Measurements from ENCODE around the gene SPATA9. TPM values are rescaled to one million over a fixed set of nuclear protein-coding genes. Genes with fewer than 3 reads are reported as not detected.

SPATA9 gene
- total RNA-seq, 2 donors from 2014 or later, result 0.37 to 0.40 TPM

DNA sequence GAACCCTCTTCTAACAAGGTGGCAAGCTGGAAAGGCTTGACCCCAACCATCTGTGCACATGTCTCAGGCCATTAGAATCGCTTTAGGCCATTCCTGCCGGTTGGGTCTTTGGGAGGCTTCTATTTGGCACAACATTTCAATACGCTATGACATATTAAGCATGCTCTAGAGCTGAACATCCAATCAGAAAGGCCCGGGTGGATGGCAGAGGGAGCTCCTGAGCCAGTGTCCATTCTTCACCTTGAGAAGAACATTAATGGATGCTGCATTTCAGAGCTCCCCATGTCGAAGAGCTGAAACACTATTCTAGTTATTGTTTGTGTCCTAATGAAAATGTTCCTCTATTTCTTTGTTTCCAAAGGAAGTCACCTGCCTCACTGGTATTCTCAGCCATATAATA, 12.8 kb downstream of the SPATA9 start:
- H3K4me3 ChIP-seq, result no peak overlapping the region
- H3K27me3 ChIP-seq, result no peaks in the 10 kb centered on the region
- TF ChIP-seq, protein P1, sequence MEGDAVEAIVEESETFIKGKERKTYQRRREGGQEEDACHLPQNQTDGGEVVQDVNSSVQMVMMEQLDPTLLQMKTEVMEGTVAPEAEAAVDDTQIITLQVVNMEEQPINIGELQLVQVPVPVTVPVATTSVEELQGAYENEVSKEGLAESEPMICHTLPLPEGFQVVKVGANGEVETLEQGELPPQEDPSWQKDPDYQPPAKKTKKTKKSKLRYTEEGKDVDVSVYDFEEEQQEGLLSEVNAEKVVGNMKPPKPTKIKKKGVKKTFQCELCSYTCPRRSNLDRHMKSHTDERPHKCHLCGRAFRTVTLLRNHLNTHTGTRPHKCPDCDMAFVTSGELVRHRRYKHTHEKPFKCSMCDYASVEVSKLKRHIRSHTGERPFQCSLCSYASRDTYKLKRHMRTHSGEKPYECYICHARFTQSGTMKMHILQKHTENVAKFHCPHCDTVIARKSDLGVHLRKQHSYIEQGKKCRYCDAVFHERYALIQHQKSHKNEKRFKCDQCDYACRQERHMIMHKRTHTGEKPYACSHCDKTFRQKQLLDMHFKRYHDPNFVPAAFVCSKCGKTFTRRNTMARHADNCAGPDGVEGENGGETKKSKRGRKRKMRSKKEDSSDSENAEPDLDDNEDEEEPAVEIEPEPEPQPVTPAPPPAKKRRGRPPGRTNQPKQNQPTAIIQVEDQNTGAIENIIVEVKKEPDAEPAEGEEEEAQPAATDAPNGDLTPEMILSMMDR (IDR thresholded peaks at IDR 0.05), result no peak
- intact Hi-C loops (cut with DNase I), result loop anchor here (10.0 kb wide), 1 partner anchor 65 kb away; the partner anchor contains the start of gene RHOBTB3
- H3K9ac ChIP-seq (ENCODE audit: low read depth in 2 of 2, low read length in 2 of 2), result no peak overlapping the region
- peak overlapping the region; percentile 1 for H3K27ac ChIP-seq
- DNase-seq, result no peak
- H3K36me3 ChIP-seq, result no peaks in the 10 kb centered on the region
- H3K4me1 ChIP-seq, result no peaks in the 10 kb centered on the region
- H3K9me3 ChIP-seq, result no peaks in the 10 kb centered on the region

DNA sequence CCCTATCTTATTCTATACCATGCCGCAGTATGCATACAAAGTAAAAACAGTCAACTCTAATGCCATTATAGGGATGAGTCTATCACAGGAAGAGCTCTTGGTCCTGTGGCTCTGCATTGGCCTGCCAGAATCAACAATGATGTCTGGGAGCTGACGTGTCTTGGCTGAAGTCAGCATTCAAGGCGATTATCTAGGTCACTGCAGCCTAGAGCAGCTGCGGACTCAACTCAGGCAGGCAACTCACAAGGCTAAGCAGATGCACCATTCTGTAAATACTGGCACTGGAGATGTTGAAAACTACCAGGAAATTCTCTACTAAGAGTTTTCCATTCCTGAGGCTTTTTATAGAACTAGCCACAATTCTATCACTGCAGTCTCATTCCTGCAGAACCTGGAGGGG, 13.3 kb downstream of the SPATA9 start:
- H3K4me3 ChIP-seq, result no peak overlapping the region
- H3K4me1 ChIP-seq, result no peaks in the 10 kb centered on the region
- no peaks in the 10 kb centered on the region for H3K9me3 ChIP-seq
- H3K27me3 ChIP-seq, result no peaks in the 10 kb centered on the region
- H3K36me3 ChIP-seq, result no peaks in the 10 kb centered on the region
- peak; percentile 38 for DNase-seq
- H3K9ac ChIP-seq (ENCODE audit: low read depth in 2 of 2, low read length in 2 of 2), result no peak overlapping the region
- H3K27ac ChIP-seq, result peak overlapping the region; percentile 12
- intact Hi-C loops (cut with DNase I), result loop anchor here (10.0 kb wide), 1 partner anchor 65 kb away; the partner anchor contains the start of gene RHOBTB3
- TF ChIP-seq, protein P1 (IDR thresholded peaks at IDR 0.05), result no peak

DNA sequence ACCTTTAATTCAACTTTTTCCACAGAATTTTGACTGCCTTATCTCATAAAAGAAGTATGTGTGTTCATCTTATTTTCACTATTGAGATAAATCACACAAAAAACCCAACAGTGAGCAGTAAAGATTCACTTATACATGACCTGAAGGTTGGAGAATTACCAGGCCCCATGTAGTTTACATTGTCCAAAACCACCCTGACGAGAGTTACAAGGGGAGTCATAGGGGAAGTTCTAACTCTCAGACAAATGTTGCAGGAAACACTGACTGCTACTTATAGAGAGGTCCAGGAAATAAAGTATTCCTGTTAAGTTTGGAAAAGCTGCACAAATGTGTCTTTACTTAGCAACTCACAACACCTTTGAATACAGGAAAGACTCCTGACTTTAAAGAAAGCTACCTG, 14.1 kb downstream of the SPATA9 start:
- no peak overlapping the region for H3K4me3 ChIP-seq
- TF ChIP-seq, protein P1 (IDR thresholded peaks at IDR 0.05), result no peak
- H3K27me3 ChIP-seq, result no peaks in the 10 kb centered on the region
- no peak for DNase-seq
- no peak overlapping the region for H3K27ac ChIP-seq
- H3K9me3 ChIP-seq, result no peaks in the 10 kb centered on the region
- H3K36me3 ChIP-seq, result no peaks in the 10 kb centered on the region
- intact Hi-C loops (cut with DNase I), result loop anchor here (10.0 kb wide), 1 partner anchor 66 kb away; the partner anchor contains the start of gene RHOBTB3
- no peaks in the 10 kb centered on the region for H3K4me1 ChIP-seq
- H3K9ac ChIP-seq (ENCODE audit: low read depth in 2 of 2, low read length in 2 of 2), result no peak overlapping the region

DNA sequence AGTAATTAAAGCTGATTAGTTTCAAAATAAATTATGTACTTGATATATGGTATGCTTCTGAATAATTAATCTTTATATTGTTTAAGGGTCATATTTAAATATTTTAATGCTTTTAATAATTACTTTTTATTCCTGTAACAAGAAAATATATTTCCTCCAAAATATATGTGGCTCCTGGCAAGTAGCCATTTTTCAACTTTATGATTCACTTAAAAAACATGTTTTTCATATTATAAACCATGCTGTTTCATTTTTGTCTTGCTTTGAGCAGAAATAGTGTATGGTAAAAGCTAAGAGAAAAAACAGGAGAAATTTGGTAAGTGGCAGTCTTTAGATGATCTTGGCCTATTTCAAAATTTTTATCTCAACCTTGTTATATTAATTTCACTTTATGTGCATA, 14.6 kb downstream of the SPATA9 start:
- TF ChIP-seq, protein P1 (IDR thresholded peaks at IDR 0.05), result no peak
- H3K4me1 ChIP-seq, result no peaks in the 10 kb centered on the region
- no peaks in the 10 kb centered on the region for H3K9me3 ChIP-seq
- no peaks in the 10 kb centered on the region for H3K36me3 ChIP-seq
- H3K27me3 ChIP-seq, result no peaks in the 10 kb centered on the region
- H3K9ac ChIP-seq (ENCODE audit: low read depth in 2 of 2, low read length in 2 of 2), result no peak overlapping the region
- H3K4me3 ChIP-seq, result no peak overlapping the region
- intact Hi-C loops (cut with DNase I), result loop anchor here (10.0 kb wide), 1 partner anchor 67 kb away; the partner anchor contains the start of gene RHOBTB3
- no peak for DNase-seq
- no peak overlapping the region for H3K27ac ChIP-seq

DNA sequence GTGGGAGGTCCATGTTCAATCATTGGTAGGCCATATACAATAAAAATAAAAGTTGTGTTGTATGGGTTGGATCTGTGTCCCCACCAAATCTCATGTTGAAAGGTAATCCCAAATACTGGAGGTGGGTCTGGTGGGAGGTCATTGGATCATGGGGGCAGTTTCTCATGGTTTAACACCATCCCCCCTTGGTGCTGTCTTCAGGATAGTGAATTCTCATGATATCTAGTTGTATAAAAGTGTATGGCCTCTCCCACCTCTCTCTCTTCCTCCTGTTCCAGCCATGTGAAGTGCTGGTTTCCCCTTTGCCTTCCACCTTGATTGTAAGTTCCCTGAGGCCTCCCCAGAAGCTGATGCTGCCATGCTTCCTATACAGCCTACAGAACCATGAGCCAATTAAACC, 15.1 kb downstream of the SPATA9 start:
- no peak overlapping the region for H3K4me3 ChIP-seq
- no peak for DNase-seq
- no peaks in the 10 kb centered on the region for H3K4me1 ChIP-seq
- no peak overlapping the region for H3K27ac ChIP-seq
- TF ChIP-seq, protein P1 (IDR thresholded peaks at IDR 0.05), result no peak
- H3K9me3 ChIP-seq, result no peaks in the 10 kb centered on the region
- intact Hi-C loops (cut with DNase I), result loop anchor here (10.0 kb wide), 1 partner anchor 67 kb away; the partner anchor contains the start of gene RHOBTB3
- H3K36me3 ChIP-seq, result no peaks in the 10 kb centered on the region
- H3K9ac ChIP-seq (ENCODE audit: low read depth in 2 of 2, low read length in 2 of 2), result no peak overlapping the region
- H3K27me3 ChIP-seq, result no peaks in the 10 kb centered on the region
